GM21529 (cell line): ENCODE results near the gene RBL2.
"Not testable (repeated sequence)": the region's sequence is repeated elsewhere in the genome, so short reads cannot be mapped to it uniquely, and the experiment has no call there.

ENCODE experiments used
- ATAC-seq: cut with Tn5 transposase; IDR thresholded peaks from one replicate; pipeline ENCODE4 v1.9.1; 2021; ENCODE audit not compliant: unreplicated experiment

RBL2 gene

DNA sequence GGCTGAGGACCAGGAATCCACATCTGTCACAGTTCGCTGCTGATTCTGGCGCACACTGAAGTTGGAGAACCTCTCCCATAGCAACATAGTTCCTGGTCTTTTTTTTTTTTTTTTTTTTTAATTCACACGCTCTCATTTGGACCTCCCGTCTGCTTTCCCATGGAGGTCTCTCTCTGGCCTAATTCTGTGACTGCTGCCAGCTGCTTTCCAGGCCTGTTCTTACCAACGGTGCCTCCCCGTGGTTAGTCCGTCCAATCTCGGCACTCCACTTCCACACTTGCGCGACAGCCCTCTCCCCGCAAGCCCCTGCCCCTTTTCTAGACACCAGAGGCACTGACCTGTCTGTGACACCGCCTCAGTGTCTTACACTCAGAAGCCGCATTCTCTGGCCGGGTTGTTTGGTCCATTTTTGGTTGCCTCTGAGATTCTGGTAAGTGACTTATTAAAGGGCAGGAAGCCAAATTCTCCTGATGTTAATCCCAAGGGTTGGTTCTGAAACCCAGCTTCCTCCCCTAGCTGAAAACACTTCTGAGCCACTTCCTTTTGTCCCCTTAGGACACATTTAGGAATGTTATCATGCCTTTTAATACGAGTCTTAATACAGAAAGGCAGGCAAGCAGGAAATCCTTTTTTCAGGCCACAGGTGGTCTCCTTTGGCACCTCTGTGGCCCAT, 69.9 kb downstream of the RBL2 start:
- no peak for ATAC-seq

DNA sequence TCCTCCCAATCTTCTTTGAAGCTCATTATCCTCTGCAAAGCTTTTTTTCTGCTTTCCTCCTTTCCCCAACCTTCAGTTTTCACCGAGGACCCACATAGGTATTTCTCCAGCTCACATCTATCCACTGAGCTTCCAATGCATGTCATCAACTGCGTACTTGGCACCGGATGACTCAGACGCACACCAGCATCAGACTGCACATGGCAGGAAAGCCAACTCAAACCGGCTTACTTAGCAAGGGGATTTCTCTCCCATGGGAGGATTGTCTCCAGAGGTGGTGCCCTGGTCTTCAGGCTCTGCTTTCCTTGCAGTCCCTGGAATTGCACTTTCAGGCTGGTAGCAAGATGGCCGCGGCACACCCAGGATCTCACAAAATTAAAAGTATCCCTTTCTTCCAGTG, 70.4 kb downstream of the RBL2 start:
- ATAC-seq: no peak

DNA sequence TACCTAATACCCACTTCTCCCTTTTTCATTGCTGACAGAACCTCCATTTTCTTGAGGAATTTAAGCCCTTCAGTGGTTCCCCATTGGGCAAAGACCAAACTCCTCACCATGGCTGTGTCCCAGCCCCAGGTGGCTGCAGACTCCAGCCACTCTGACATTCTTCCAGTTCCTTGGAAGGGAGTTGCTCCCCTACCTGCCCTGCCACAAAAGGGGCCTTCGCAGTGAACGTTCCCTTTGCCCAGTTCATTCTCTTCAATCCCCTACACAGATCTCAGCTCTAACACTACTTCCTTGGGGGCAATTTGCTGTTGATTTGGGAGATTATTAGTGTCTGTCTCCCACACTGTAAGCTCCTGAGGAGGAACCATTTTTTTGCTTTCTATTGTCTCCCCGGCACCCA, 72.0 kb downstream of the RBL2 start:
- no peak for ATAC-seq

DNA sequence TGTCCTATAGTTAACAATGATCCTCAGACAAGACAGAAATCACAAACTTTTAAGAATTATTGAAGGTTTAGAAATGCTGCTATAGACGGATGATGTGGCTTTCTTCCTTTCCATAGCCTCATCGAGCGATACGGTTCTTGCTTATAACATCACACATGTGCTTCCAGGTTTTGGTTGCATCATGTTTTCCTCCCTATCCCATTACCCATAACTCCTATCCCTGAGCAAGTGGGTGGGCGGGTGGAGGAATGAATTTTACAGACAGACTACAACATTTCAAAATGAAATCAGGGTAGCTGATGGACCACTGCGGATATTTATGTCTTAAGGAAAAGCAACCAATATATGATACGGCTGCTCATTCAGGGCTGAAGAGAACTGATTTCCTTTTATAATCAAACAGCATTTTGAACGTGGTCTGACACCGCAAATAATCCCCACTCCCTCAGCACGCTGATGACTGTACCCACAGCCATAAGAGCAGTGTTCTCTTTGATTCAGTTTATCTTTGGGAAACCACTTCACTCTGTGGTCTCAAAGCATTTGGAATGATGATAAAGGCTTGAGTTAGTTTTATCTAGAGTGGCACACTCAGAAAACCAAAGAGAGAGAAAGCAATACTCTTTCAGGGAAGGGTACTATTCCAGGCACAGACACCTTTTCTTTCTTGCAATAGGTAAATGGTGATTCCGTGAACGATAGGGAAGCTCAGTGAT, 73.4 kb downstream of the RBL2 start:
- ATAC-seq: no peak

DNA sequence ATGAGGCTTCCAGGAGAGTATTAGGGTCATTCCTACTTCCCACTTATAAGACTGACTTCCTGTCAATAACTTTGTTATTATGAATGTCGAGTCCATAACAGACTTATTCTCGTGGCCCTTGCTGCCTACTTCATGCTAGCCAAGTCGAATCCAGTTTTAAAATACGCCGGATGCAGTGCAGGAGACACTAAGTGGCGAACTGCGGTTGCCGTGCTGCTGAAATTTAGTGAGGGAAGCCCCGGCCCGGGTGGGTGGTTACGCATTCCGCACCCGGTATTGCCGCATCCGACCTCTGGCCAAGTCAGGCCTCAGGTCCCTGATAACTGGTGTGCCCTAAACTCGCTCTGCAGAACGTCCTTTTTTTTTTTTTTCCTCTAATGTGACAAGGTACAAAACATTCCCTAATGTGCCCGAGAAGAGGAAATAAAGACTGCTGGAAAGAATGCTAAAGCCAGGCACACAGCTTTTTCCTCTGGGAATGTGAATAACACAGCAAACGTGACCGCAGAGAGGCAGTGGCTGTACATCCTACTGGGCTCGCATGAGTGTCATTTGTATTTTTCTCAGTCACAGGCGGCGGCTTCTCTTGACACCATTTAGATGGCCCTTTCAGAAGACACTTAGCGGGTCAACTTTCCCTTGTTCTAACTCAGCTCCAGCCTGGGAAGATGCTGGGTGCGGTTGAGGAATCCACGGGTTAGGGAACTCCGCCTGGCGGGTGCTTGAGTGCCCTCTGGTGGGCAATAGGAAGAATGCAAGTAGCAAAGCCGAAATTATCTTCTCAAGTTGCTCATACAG, 75.8 kb downstream of the RBL2 start:
- peak; percentile 64 for ATAC-seq

DNA sequence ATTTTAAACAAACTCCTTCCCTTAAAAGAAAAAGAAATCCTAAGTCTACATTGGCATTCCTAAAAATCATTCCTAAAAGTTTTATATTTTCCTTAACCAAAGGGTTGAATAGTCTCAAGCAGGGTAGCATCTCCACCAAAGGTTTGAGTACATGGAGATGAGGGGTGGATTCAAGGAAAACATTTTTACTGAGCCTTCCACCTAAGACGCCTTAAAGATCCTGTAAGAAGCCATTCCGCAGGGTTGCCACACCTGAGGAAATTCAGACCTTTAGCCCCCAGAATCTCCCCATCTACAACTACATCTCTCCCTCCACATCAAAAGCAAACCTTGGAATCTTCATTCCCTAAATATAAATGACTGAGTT, 76.4 kb downstream of the RBL2 start:
- ATAC-seq: no peak

DNA sequence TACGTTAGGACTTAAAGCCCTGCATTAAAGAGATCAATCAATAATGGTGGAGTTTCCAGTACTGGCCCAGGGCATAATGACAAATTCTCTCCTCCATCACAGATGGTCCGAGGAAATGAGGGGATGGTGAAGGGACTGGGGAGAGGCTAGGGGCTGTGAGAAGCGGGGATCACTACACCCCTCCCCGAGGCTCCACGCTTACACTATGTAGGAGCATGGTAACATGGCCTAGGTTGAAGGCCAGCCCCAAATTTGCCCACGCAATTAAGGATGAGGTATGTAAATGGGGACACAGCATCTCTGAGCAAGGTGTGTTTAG, 76.8 kb downstream of the RBL2 start:
- ATAC-seq: no peak

DNA sequence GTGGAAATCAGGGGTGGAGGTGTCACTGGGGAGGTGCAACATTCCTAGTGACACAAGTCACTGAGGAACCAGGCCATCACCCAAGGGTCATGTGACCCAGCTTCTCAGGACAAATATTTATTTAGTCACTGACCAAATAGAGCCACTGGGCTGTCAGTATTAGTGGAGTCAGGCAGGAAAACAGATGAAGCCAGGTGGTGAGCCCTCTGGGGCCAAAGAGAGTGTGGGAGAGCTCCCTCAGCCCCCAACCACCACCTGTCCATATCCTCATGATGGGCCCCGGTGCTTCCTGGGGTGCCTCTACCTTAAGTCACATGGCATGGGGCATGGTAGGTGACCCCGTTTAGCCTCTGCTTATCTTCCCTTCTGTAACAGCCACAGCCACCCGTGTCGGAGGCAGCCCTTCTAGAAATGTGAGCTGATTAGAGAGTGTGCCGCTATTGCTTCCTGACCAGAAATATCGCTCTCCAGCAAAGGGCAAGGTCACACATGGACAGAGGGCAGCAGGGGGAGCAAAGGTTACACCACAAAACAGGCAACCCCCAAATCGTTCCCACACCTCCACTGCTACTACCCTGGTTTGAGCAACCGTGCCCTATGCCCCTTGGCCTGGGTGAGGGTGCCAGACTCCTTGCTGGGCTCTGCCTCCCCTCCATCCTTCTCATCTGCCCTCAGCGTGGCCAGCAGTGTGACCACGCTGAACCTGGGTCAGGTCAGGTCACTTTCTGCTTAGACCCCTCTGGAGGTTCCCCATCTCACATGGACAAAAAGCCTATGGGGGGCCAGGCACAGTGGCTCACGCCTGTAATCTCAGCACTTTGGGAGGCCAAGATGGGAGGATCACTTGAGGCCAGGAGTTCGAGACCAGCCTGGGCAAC, 77.4 kb downstream of the RBL2 start:
- no peak for ATAC-seq

DNA sequence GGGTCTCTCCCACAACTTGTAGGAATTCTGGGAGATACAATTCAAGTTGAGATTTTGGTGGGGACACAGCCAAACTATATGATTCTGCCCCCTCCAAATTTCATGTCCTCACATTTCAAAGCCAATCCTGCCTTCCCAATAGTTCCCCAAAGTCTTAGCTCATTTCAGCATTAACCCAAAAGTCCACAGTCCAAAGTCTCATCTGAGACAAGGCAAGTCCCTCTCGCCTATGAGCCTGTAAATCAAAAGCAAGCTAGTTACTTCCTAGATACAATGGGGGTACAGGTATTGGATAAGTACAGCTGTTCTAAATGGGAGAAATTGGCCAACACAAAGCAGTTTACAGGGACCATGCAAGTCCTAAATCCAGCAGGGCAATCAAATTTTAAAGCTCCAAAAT, 78.5 kb downstream of the RBL2 start:
- not testable (repeated sequence) for ATAC-seq

DNA sequence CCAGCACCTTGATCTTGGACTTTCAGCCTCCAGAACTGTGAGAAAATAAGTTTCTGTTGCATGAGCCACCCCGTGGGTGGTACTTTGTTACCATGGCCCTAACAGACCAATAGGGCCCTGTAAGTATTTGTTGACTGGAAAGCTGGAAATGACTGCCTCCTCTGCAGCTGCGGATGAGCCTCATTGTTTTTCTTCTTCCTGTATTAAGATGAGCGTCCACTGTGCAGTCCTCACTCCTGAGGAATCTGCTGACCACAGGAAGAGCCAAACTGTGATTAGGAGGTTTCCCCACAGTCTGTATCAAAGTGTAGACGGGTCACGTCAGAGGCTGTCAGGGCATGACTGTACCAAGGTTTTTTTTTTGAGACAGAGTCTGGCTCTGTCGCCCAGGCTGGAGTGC, 81.0 kb downstream of the RBL2 start:
- ATAC-seq: no peak

DNA sequence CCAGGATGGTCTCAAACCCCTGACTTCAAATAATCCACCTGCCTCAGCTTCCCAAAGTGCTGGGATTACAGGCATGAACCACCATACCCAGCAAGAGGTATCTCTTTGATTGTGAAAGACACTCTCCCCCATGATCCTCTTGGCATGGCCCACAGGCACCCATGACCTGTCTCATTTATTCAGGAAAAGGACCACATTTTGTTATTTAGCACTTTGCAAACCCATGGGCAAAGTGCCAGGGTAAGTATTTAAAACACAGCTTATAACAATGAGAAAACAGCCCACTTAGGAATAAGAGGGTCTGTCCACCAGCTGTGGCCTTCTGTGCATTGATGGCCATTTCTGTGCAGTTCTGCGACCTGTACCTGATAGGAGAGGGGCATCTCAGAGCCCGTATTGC, 81.5 kb downstream of the RBL2 start:
- no peak for ATAC-seq

DNA sequence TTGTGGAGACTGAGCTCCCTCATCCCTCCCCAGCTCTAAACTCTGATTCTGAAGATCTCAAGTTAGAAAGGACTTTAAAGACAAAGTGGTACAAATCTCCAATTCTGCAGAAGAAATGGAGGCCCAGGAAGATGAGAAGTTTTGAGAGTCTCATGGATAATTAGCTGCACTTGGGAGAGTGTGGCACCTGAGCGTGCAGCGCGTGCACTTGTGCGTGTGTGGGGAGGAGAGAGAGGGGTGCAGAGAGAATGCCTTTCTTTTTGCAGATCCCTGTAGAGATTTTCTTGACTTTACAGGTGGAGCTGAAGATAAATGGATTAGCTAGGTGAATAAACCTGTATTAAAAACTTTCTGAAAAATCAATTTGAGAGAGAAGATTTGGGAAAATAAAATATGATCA, 83.6 kb downstream of the RBL2 start:
- no peak for ATAC-seq

DNA sequence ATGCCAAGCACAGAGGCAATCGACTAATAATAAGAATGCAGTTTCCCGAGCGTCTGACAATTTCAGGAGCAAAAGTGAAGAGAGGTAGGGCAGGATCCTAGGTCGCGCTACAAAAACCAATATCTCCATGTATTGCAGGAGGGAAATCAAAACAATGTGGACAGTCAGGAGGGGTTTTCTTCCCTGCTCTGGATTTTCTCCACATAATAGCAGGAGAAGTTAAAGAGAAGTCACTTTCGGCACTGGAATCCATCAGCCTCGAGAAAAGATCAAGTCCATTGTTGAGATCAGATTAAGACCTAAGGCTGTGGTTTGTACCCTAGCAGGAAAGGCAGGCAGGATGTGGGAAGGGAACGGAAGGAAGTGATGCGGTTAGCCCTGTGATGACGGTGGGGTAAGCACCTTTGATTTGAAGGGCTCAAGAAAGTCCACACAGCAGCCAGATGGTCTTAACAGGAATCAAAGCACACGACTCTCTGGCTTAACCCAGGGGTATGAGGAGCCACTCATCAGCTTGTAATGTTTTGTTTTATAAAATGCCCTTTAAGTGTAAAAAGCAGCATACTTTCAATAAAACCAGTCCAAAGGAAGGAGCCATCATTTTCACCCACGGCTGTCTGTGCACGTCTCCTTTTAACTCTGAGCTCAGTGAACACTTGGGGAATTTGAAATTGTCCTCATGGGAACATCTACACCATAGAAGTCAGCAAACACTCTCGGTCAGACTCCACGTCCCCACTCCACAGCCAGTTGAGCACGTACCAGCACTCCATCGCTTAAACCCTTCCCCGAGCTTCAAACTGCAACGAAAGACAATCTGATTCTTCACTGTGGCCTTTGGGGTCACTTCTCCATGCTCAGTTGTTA, 84.5 kb downstream of the RBL2 start:
- peak; percentile 99 for ATAC-seq

DNA sequence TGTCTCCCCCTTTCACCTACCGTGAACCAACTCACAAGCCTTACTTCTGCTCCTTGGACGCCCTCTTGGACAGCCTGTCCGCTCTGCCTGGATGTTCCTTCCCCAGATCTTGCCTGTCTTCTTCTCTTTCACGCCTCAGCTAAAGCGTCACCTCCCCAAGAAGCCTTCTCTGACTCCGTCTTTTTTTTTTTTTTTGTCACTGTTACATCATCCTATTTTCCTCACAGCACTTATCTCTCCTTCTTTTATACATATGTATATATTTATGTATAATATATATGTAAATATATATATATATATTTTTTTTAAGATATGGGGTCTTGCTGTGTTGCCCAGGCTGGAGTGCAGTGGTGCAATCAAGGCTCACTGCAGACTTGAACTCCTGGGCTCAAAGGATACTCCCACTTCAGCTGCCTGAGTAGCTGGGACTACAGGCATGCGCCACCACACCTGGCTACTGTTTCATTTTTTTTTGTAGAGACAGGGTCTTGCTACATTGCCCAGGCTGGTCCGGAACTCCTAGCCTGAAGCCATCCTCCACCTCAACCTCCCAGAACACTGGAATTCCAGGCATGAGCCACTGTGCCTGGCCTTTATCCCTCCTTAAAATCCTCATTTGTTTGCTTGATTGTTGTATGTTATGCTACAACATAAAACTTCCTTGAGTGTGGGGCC, 85.3 kb downstream of the RBL2 start:
- ATAC-seq: no peak

DNA sequence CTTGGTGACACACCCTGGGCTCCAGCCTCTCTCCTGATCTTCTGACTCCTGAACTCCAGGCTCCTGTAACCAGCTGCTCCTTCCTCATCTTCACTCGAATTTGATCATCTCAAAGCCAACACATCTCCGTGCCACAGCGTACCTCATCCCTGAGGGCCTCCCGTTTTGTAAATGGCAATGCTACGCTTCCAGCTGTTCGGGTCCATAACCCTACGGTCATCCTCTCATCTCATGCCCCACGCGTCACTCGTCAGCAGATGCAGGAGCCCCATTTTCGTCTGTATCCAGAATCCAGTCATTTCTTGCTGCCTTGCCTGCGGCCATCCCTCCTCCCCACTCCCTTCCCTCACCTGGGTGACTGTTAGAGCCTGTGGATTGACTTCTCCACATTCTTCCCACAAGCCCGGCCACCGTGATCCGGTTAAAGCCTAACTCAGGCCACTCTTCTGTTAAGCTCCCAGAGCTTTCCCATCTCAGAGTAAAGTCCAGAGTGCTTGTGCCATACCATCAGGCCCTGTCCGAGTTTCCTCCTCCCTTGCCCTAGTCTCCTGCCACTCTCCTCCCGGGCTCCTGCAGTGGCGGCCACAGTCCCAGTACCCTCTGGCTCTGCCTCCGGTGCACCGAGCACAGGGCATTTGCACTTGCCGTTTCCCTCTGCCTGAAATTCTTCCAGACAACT, 89.0 kb downstream of the RBL2 start:
- no peak for ATAC-seq

DNA sequence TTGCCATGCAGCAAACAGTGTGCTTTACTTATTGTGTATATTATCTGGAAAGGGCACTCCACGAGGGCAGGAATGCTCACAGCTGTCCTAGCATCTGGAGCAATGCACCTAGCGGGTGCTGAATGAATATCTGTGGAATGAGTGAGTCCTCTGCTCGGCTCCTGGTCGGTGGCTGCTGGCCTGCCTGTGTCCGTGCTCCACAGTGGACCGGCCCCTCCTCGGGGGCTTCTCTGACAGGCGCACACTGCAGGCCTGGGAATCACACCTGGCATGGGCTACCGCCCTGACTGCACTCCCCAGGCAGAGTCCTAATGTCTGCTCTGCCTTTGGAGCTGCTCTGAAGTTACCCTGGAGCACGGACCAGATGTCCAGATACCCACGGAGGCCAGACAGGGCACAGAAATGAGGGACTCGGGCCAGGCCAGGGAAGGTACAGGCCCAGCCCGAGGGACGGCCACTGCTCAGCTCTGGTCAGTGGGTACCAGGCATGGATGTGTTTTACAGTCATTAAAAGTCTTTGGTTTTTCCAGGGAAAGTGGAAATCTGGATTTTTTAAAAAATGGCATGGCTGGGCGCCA, 89.8 kb downstream of the RBL2 start:
- no peak for ATAC-seq

DNA sequence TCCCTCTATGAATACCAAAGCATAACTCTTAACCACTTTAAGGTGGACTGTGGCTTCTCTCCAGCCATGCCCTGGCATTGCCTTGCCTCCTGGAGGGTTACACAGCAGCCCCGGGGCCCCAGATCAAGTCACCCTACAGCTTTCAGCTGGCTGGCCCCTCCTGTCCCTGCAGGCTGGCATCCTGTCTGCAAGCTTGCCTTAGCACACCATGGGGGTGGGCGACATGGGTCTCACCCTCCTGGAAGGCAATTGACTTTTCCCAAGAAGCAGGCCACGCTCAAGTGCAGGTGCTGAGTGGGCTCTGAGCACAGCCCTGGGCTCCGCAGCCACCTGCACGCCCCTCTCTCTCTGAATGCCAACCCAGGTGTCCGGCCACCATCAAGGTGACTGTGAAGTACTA, 94.5 kb downstream of the RBL2 start:
- ATAC-seq: no peak

DNA sequence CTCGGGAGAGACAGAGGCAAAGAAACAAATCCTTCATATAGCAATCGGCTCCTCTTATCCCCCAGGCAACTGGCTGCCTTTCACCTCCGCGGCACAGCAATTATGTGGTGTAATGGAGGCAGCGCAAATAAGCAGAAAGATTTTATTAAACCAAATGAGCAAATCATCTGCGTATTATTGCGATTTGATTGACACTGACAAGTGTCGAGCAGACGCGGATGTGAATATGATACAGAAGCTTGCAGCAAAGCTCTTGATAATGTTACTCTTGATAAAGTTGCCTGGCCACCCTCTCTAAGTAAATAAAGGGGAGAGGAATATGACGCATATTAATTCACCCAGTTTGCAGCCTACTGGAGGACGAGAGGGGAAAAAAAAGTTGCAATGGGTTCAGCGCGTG, 95.2 kb downstream of the RBL2 start:
- ATAC-seq: no peak

DNA sequence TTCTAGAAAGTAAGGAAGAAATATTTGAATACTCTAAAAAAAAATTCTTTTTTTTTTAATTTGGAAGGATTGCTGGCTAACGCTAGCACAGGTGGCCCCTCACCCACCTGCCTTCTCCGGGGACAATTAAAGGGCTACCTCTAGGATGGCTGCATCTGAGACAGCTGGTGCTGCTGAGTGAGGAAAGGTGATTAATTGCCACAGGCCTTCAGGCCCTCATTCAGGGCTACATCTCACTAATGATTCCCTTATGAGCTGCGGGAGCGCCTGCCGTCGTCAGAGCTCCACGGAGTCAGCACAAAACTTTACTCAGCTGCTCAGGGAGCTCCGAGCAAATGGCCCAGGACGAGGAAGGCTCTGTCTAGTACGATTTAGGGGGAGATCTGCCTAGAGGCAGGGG, 95.8 kb downstream of the RBL2 start:
- no peak for ATAC-seq
